GM10266 (cell line): ENCODE measurements around the gene ZNF83.
"Not testable (repeated sequence)": the region's sequence is repeated elsewhere in the genome, so short reads cannot be mapped to it uniquely, and the experiment has no call there.

Experiments used
- DNase-seq: peaks from one replicate; pipeline ENCODE4 v3.0.0; 2012; ENCODE audit errors: extremely low spot score
- CTCF ChIP-seq: IDR thresholded peaks from 2 replicates; pipeline ENCODE4 v1.5.1; 2012; ENCODE audit warnings: mild to moderate bottlenecking, low read depth; ENCODE audit not compliant: control insufficient read depth, insufficient read depth; ENCODE audit errors: missing control alignments

Gene ZNF83

GRCh38 chr19:52637718-52638585 is at the start of gene ZNF83:
ZNF83 (minus strand) TSS chr19:52638355.
- TF ChIP-seq CTCF = no peak
- peak; percentile 95 for DNase-seq

GRCh38 chr19:52687684-52688083 is 49.5 kb upstream of the ZNF83 start:
- TF ChIP-seq CTCF = no peak
- no peak for DNase-seq

GRCh38 chr19:52685811-52686210 is 47.7 kb upstream of the ZNF83 start:
- DNase-seq = no peak
- TF ChIP-seq CTCF = no peak

GRCh38 chr19:52681216-52681615 is 43.1 kb upstream of the ZNF83 start:
- not testable (repeated sequence) for DNase-seq

- no peak for DNase-seq
- no peak for TF ChIP-seq CTCF
Measured at GRCh38 chr19:52679598-52679997, 41.4 kb upstream of the ZNF83 start.

- DNase-seq = not testable (repeated sequence)
Measured at GRCh38 chr19:52675239-52675638, 37.1 kb upstream of the ZNF83 start.

GRCh38 chr19:52673014-52673413 is 34.9 kb upstream of the ZNF83 start:
- TF ChIP-seq CTCF = no peak
- DNase-seq = no peak

GRCh38 chr19:52670046-52670445 is 31.9 kb upstream of the ZNF83 start:
- no peak for DNase-seq

More at GRCh38 chr19:52670046-52670445, 31.9 kb upstream of the ZNF83 start:
- no peak for TF ChIP-seq CTCF
